WTC11 (cell line): ENCODE data around the gene RAMP3.

Experiments
- NFYB ChIP-seq: sonication (generic); formaldehyde crosslinking; conservative IDR thresholded peaks from 2 replicates; pipeline ENCODE4 v1.8.0; 2022; ENCODE audit warnings: low read depth, missing genetic modification reagents
- ZNF121 ChIP-seq: sonication (generic); formaldehyde crosslinking; IDR thresholded peaks from 2 replicates; pipeline ENCODE4 v1.8.0; 2023; ENCODE audit warnings: missing genetic modification reagents
- TF ChIP-seq, protein P1 (sequence below): fragments of 200-600 bp; IDR thresholded peaks from 2 replicates; pipeline ENCODE4 v1.8.0; 2022; ENCODE audit warnings: antibody characterized with exemption

DNA sequence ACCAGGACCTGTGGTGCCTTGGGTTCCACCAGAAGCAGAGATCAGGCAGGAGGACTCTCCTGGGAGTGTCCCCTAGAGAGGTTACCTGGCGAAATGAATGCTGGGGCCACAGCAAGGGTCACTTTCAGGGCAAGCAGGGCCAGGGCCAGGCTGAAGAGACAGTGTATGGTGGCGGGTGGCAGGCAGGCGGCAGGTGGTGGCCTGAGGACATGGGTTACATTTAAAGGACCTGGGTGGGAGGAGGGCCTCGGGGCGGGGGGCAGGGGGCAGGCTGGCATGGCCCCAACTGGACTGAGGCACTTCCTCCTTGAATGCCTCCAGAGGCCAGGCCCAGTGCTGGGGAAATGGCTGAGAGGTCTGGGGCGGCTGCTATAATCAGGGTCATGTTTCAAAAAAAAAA lies 31.4 kb upstream of the RAMP3 start:
- TF ChIP-seq, protein P1, sequence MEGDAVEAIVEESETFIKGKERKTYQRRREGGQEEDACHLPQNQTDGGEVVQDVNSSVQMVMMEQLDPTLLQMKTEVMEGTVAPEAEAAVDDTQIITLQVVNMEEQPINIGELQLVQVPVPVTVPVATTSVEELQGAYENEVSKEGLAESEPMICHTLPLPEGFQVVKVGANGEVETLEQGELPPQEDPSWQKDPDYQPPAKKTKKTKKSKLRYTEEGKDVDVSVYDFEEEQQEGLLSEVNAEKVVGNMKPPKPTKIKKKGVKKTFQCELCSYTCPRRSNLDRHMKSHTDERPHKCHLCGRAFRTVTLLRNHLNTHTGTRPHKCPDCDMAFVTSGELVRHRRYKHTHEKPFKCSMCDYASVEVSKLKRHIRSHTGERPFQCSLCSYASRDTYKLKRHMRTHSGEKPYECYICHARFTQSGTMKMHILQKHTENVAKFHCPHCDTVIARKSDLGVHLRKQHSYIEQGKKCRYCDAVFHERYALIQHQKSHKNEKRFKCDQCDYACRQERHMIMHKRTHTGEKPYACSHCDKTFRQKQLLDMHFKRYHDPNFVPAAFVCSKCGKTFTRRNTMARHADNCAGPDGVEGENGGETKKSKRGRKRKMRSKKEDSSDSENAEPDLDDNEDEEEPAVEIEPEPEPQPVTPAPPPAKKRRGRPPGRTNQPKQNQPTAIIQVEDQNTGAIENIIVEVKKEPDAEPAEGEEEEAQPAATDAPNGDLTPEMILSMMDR, result no peak
- TF ChIP-seq NFYB (no peak), ZNF121 (no peak)
